Gastroesophageal sphincter (tissue), 3 donors: ENCODE measurements around the gene ST3GAL5.

Experiments used
- POLR2AphosphoS5 ChIP-seq: sonication (generic); formaldehyde crosslinking; IDR thresholded peaks from one replicate; pipeline ENCODE4 v1.6.1; 2017; ENCODE audit warnings: antibody characterized with exemption
- TF ChIP-seq, protein P1 (sequence below), 4 experiments: fragments of 200-600 bp in 2 of 4; fragments of 450-650 bp in 2 of 4; sonication (generic) in 1 of 4; IDR thresholded peaks; one replicate each; pipeline ENCODE4 v1.5.1; 2017 to 2019; ENCODE audit warnings: antibody characterized with exemption in 4 of 4, mild to moderate bottlenecking in 2 of 4, moderate library complexity in 2 of 4

DNA sequence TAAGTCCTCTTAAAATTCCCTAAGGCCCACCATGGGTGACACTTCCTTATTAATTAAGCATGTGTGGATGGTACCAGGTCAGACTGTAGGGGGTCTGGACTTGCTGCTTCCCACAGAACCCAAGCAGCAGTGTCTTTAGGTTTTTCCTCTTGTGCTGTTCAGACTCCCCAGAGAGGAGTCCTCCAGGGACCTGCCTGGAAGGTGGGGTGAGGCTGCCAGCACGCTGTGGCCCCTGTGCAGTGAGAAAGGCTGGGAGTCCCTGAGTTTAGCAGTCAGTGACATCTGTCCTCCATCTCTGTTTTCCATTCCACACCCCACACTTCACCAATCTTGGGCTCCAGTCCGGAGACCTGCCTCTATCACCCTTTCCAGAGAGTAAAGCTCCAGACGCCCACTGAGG, 18.0 kb upstream of the ST3GAL5 start:
- TF ChIP-seq POLR2AphosphoS5: no peak
- TF ChIP-seq, protein P1, sequence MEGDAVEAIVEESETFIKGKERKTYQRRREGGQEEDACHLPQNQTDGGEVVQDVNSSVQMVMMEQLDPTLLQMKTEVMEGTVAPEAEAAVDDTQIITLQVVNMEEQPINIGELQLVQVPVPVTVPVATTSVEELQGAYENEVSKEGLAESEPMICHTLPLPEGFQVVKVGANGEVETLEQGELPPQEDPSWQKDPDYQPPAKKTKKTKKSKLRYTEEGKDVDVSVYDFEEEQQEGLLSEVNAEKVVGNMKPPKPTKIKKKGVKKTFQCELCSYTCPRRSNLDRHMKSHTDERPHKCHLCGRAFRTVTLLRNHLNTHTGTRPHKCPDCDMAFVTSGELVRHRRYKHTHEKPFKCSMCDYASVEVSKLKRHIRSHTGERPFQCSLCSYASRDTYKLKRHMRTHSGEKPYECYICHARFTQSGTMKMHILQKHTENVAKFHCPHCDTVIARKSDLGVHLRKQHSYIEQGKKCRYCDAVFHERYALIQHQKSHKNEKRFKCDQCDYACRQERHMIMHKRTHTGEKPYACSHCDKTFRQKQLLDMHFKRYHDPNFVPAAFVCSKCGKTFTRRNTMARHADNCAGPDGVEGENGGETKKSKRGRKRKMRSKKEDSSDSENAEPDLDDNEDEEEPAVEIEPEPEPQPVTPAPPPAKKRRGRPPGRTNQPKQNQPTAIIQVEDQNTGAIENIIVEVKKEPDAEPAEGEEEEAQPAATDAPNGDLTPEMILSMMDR (IDR thresholded peaks at IDR 0.05): no peak
